Measurements from ENCODE around the gene IGFBP5. TPM values are rescaled to one million over a fixed set of nuclear protein-coding genes. Genes with fewer than 3 reads are reported as not detected.

Gene IGFBP5
- total and polyA plus RNA-seq, 2 experiments from 2014 or later: 113 to 232 TPM

DNA sequence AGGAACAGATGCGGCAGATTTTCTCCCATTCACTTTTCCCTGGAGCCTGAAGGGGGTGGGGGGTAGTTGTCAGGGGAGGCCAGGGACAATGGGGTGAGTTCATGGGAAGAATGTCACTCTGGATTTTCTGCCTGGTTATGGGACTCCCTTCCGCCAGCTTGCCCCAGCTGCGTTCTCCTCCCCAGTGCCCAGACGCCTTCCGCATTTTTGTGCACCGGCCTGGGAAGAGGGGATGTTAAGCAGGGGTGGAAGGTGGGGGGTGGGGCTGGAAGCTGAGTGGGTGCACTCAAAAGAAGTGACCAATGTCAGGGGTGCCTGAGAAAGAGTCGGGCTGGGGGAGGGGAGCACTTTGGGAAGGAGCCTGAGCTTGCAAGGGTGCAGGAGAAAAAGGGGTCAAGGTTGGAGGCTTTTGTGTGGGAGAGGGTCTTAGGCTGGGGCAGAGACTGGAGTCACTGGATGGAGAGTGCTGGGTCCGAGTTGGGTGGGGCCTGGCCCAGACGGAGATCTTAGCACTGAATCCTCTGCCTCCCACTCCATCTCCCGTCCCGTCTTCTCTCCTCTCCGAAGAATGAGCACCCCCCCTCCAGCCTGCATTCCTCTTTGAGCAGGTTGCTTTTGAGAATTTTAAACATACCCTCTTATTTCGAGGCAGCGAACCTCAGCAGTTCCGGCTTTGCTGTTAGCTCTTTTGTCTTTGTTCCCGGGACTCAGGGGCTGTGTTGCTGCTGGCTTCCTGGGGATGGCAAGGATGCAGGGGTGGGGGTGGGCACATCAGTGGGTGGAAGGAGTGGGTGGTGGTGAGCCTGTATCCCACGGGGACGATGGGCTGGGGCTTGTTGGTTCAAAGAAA lies 59.4 kb downstream of the IGFBP5 start:
- no peak overlapping the region for H2AFZ ChIP-seq
- peak overlapping the region; percentile 89 for H3K27ac ChIP-seq
- no peak for DNase-seq (ENCODE audit: low spot score)
- H3K4me2 ChIP-seq: peak overlapping the region; percentile 93
- peaks cover 31% of the 10 kb centered on the region for H3K4me1 ChIP-seq (ENCODE audit: insufficient read depth)
- no peaks in the 10 kb centered on the region for H3K9me2 ChIP-seq (replicated peaks; ENCODE audit: insufficient read depth)
- H3K27me3 ChIP-seq: peaks cover 20% of the 10 kb centered on the region
- WGBS (ENCODE audit: low lambda C conversion rate, missing lambda C conversion rate): 54% methylated on average over 14 of the region's 18 CpGs
- H3K9me3 ChIP-seq (ENCODE audit: low read depth): no peaks in the 10 kb centered on the region
- H3K36me3 ChIP-seq (replicated peaks; ENCODE audit: insufficient read depth, low read depth): no peaks in the 10 kb centered on the region
- peak overlapping the region; percentile 28 for H3K4me3 ChIP-seq
- H3K79me2 ChIP-seq: peaks cover 52% of the 10 kb centered on the region
- H4K20me1 ChIP-seq (ENCODE audit: insufficient read depth, poor library complexity, severe bottlenecking): no peaks in the 10 kb centered on the region
- TF ChIP-seq CTCF (IDR thresholded peaks at IDR 0.05; ENCODE audit: poor library complexity) (no peak), EZH2 (IDR thresholded peaks at IDR 0.05; ENCODE audit: borderline replicate concordance) (no peak), EZH2phosphoT487 (IDR thresholded peaks at IDR 0.05; ENCODE audit: low read depth, severe bottlenecking, unreplicated experiment) (no peak)

- H3K27ac ChIP-seq: peak overlapping the region; percentile 89
- no peaks in the 10 kb centered on the region for H3K9me2 ChIP-seq (replicated peaks; ENCODE audit: insufficient read depth)
- DNase-seq (ENCODE audit: low spot score): no peak
- peak overlapping the region; percentile 93 for H3K4me2 ChIP-seq
- H4K20me1 ChIP-seq (ENCODE audit: insufficient read depth, poor library complexity, severe bottlenecking): no peaks in the 10 kb centered on the region
- H3K27me3 ChIP-seq: peaks cover 20% of the 10 kb centered on the region
- H3K9me3 ChIP-seq (ENCODE audit: low read depth): no peaks in the 10 kb centered on the region
- H3K4me1 ChIP-seq (ENCODE audit: insufficient read depth): peaks cover 31% of the 10 kb centered on the region
- peak overlapping the region; percentile 78 for H3K4me3 ChIP-seq
- peaks cover 47% of the 10 kb centered on the region for H3K79me2 ChIP-seq
- TF ChIP-seq EZH2 (IDR thresholded peaks at IDR 0.05; ENCODE audit: borderline replicate concordance): no peak
- TF ChIP-seq CTCF (IDR thresholded peaks at IDR 0.05; ENCODE audit: poor library complexity): no peak
- TF ChIP-seq EZH2phosphoT487 (IDR thresholded peaks at IDR 0.05; ENCODE audit: low read depth, severe bottlenecking, unreplicated experiment): no peak
- no peak overlapping the region for H2AFZ ChIP-seq
- 22% methylated on average over 7 of the region's 7 CpGs for WGBS (ENCODE audit: low lambda C conversion rate, missing lambda C conversion rate)
- no peaks in the 10 kb centered on the region for H3K36me3 ChIP-seq (replicated peaks; ENCODE audit: insufficient read depth, low read depth)
These were observed 60.2 kb downstream of the IGFBP5 start for GRCh38 chr2:216635171-216635570.

- DNase-seq (ENCODE audit: low spot score): no peak
- H2AFZ ChIP-seq: peak overlapping the region; percentile 75
- peaks cover 41% of the 10 kb centered on the region for H3K79me2 ChIP-seq
- H3K9me3 ChIP-seq (ENCODE audit: low read depth): no peaks in the 10 kb centered on the region
- H3K27ac ChIP-seq: peak overlapping the region; percentile 89
- H3K9me2 ChIP-seq (replicated peaks; ENCODE audit: insufficient read depth): no peaks in the 10 kb centered on the region
- no peaks in the 10 kb centered on the region for H3K36me3 ChIP-seq (replicated peaks; ENCODE audit: insufficient read depth, low read depth)
- peak overlapping the region; percentile 93 for H3K4me2 ChIP-seq
- 11% methylated on average over 22 of the region's 23 CpGs for WGBS (ENCODE audit: low lambda C conversion rate, missing lambda C conversion rate)
- peaks cover 31% of the 10 kb centered on the region for H3K4me1 ChIP-seq (ENCODE audit: insufficient read depth)
- H4K20me1 ChIP-seq (ENCODE audit: insufficient read depth, poor library complexity, severe bottlenecking): no peaks in the 10 kb centered on the region
- peak overlapping the region; percentile 78 for H3K4me3 ChIP-seq
- peaks cover 20% of the 10 kb centered on the region for H3K27me3 ChIP-seq
- TF ChIP-seq EZH2phosphoT487 (IDR thresholded peaks at IDR 0.05; ENCODE audit: low read depth, severe bottlenecking, unreplicated experiment) (no peak), CTCF (IDR thresholded peaks at IDR 0.05; ENCODE audit: poor library complexity) (no peak), EZH2 (IDR thresholded peaks at IDR 0.05; ENCODE audit: borderline replicate concordance) (no peak)
These were observed 60.8 kb downstream of the IGFBP5 start for GRCh38 chr2:216634370-216635148.
